GM18867 (cell line): ENCODE measurements around the gene MYOZ3.

ENCODE experiments used
- ATAC-seq: cut with Tn5 transposase; IDR thresholded peaks from one replicate; pipeline ENCODE4 v1.9.1; 2021; ENCODE audit warnings: mild to moderate bottlenecking, moderate library complexity; ENCODE audit not compliant: unreplicated experiment

Gene MYOZ3

GRCh38 chr5:150690760-150691159 is 29.7 kb downstream of the MYOZ3 start:
- ATAC-seq, result no peak

GRCh38 chr5:150692276-150692675 is 31.2 kb downstream of the MYOZ3 start:
- no peak for ATAC-seq

- ATAC-seq, result no peak
Measured at GRCh38 chr5:150694612-150695011, 33.6 kb downstream of the MYOZ3 start.

- peak; percentile 4 for ATAC-seq
Measured at GRCh38 chr5:150700246-150700593, 39.2 kb downstream of the MYOZ3 start.

GRCh38 chr5:150700594-150701377 is 39.7 kb downstream of the MYOZ3 start, which contains the start of gene RBM22:
Gene RBM22, minus strand, starts transcription at chr5:150701062. Its CDS starts 77 bp downstream, at chr5:150700985.
- ATAC-seq, result peak; percentile 96

GRCh38 chr5:150703762-150704161 is 42.7 kb downstream of the MYOZ3 start:
- ATAC-seq, result no peak

- ATAC-seq, result no peak
Measured at GRCh38 chr5:150706776-150707390, 45.8 kb downstream of the MYOZ3 start.

- ATAC-seq, result no peak
Measured at GRCh38 chr5:150710165-150710564, 49.1 kb downstream of the MYOZ3 start.

- ATAC-seq, result no peak
Measured at GRCh38 chr5:150723845-150724244, 62.8 kb downstream of the MYOZ3 start.
